Sciatic nerve (tissue), 2 donors: ENCODE results near the gene PRB4. TPM values are rescaled to one million over a fixed set of nuclear protein-coding genes. Genes with fewer than 3 reads are reported as not detected.
"Not testable (repeated sequence)": the region's sequence is repeated elsewhere in the genome, so short reads cannot be mapped to it uniquely, and the experiment has no call there.

Experiments used
- ATAC-seq: fragments of 200-7000 bp; cut with Tn5 transposase; one replicate; pipeline ENCODE4 v1.9.1; 2020; ENCODE audit warnings: mild to moderate bottlenecking, moderate library complexity
- DNase-seq: peaks from one replicate; pipeline ENCODE4 v3.0.0-alpha.2; 2020; ENCODE audit warnings: low spot score
- intact Hi-C: fragments of 100-400 bp; cut with DNase I; formaldehyde crosslinking; loops from one replicate; pipeline ENCODE4 v1.14.2; 2022
- total RNA-seq: library from RNA; stranded (reverse); fragmentation: NEBNext Ultra II Directional; extraction: Animal tissue kit (Norgen Biotek cat#: 25700); gene quantifications from one replicate; pipeline ENCODE4 v1.2.1, GENCODE V29; 2021
- donor health status: DM: no; HTN: no; CAD: no.
- donor health status: DM: no; HTN: no; CAD: no.

PRB4 gene
- not detected for total RNA-seq

DNA sequence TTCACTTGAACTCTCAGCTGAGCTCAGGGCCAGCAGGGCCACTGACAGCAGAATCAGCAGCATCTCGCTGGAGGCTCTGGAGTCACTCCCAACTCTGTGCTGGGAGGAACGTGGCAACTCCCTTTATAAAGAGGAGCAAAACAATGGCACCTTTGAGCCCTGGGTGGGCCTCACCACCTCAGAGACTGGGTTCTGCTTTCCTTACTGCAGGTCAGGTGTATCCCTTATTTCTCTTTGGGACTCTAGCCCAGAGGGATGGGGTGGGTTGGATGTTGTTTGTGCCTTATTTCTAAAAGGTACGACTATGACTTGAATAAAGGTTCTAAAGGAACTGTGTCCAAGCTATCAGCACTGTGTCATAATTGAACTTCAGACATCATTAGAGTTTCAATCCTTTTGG is at the start of gene PRB4:
Gene PRB4 (minus strand): TSS at position 101 of the 400 bp plus-strand sequence. CDS start 38 bp downstream, at position 63.
- ATAC-seq (no peak), DNase-seq (no peak)
- intact Hi-C loops, result no loop called here

- ATAC-seq, DNase-seq, intact Hi-C loops: not testable (repeated sequence)
Observed at GRCh38 chr12:11351736-11352135, 41.5 kb upstream of the PRB4 start.

GRCh38 chr12:11348439-11348838 is 38.2 kb upstream of the PRB4 start:
- DNase-seq, result no peak
- ATAC-seq, result no peak
- intact Hi-C loops, result no loop called here

GRCh38 chr12:11347810-11348209 is 37.6 kb upstream of the PRB4 start:
- ATAC-seq (no peak), DNase-seq (no peak)
- intact Hi-C loops, result no loop called here

DNA sequence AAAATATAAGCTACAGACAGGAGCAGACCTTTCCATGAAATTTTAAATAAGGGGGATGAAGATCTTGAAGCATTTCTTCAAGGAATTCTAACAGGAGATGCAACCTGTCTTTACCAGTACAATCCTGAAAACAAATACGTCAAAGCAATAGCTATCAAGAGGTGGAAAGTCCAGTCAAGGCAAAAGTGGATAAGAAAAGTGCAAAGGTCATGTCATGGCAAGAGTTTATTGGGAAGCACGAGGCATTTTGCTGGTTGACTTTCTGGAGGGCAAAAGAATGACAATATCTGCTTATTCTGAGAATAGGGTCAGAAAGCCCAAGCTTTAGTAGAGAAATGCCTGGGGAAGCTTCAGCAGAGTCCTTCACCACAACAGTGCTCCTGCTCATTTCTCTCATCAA is 34.3 kb upstream of the PRB4 start:
- no peak for ATAC-seq
- intact Hi-C loops, result no loop called here

DNA sequence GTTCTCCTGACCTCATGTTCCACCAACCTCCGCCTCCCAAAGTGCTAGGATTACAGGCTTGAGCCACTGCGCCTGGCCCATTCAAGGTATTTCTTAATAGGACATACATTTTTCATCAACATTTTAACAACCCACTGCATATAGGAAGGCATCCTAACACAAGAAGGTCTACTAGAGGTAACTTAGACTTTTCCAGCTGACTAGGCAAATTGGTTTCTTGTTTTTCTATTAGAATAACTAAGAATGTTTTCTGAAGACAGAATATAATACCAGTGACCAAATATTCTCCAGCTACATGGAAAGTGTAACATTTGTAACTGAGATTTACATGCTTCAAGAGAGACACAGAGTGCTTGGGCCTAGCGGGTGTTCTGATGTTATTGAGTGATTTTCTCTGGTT is 14.2 kb upstream of the PRB4 start:
- DNase-seq, result no peak
- intact Hi-C loops, result no loop called here
- no peak for ATAC-seq

More for the DNA sequence above, 34.3 kb upstream of the PRB4 start:
- no peak for DNase-seq

- intact Hi-C loops, result no loop called here
- ATAC-seq (no peak), DNase-seq (no peak)
Observed at GRCh38 chr12:11321980-11322379, 11.7 kb upstream of the PRB4 start.

DNA sequence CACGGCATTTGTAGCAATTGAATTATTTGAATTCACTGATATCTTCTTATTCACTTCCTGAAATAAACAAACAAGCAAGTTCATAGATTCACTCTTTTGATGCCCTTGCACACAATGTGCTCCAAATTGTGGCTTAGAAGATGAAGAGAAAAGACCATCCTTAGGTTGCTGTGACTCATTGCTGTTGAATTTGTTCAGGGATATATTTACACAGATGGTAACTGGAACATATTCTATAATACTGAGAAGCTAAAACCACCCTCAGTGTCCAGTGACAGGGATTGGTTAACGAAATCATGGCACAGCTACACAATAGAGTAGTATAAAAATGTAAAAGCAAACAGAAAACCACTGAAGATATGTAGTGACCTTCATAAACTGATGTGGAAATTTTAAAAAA is 3.1 kb downstream of the PRB4 start:
- ATAC-seq (no peak), DNase-seq (no peak)
- intact Hi-C loops, result no loop called here

DNA sequence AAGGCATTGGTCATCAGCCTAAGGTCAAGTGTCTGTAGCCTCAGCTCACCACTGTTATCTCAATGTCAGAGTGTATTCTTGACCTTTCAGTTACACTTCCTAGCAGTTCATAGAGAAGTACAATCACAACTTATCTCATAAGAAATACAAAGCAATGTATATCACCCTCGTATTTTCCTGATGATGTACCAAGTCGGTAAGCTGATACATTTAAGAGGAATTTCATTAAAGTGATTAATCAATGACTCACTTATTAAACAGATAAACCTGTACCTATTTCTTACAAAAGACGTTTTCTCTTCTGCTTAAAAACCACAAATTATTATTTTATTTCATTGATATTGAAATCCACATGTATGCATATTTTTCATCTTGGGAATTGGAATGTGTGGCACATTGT is 36.8 kb downstream of the PRB4 start:
- intact Hi-C loops, result no loop called here
- ATAC-seq (no peak), DNase-seq (no peak)

DNA sequence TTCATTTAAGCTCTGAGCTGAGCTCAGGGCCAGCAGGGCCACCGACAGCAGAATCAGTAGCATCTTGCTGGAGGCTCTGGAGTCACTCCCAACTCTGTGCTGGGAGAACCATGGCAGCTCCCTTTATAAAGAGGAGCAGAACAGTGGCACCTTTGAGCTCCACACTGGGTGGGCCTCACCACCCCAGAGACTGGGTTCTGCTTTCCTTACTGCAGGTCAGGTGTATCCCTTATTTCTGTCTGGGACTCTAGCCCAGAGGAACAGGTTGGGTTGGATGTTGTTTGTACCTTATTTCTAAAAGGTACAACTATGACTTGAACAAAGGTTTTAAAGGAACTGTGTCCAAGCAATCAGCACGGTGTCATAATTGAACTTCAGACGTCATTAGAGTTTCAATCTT is 40.6 kb downstream of the PRB4 start, which contains the start of gene PRB3:
Gene PRB3 (minus strand): TSS at position 101 of the 400 bp plus-strand sequence. CDS start 38 bp downstream, at position 63.
- no peak for ATAC-seq
- no peak for DNase-seq
- intact Hi-C loops, result no loop called here

DNA sequence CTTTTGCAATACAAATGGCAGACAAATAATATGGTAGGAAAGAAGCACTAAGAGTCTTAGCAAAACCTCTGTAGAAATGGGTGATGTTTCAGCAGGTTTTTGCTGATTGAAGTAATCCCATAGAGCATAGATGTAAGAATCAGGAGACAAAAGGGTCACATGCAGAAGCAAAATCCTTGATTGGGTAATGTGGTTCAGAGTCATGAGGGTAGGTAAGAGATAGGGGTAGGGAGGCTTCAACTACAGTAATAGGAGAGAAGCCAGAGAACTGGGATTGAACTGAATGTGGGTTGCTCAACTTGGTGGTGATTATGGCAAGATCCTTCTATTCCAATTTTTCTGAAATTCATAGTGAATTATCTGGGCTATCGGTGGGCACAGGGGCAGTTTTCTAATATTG is 45.7 kb downstream of the PRB4 start:
- DNase-seq, result no peak
- no peak for ATAC-seq
- intact Hi-C loops, result no loop called here

Other genes with a start within 250 kb of the PRB4 start
- 2.8 TPM for gene TAS2R46, start 248.1 kb downstream of the PRB4 start, total RNA-seq
- gene TAS2R43, start 218.1 kb downstream of the PRB4 start, total RNA-seq, result 1.7 TPM
- gene TAS2R30, start 175.8 kb downstream of the PRB4 start, total RNA-seq, result 8.1 TPM
- 8.9 TPM for gene SMIM10L1, start 139.2 kb downstream of the PRB4 start, total RNA-seq
- not detected for gene TAS2R42, start 123.5 kb downstream of the PRB4 start, total RNA-seq
- gene PRB3, start 40.7 kb downstream of the PRB4 start, total RNA-seq, result not detected
- not detected for gene PRB2, start 85.1 kb upstream of the PRB4 start, total RNA-seq